Trophoblast cell (in vitro differentiated cells and primary cell): ENCODE data around the gene CIP2A.
A peak's percentile ranks its signal among the peaks of the same experiment; 100 is the strongest.

Source experiments
- DNase-seq, 2 donors: peaks; one replicate each; pipeline ENCODE4 v3.0.0-alpha.2; 2016
- H2AFZ ChIP-seq: 2 replicates; pipeline ENCODE4 v1.6.1; 2013; ENCODE audit warnings: low read length, moderate library complexity, mild to moderate bottlenecking; ENCODE audit not compliant: insufficient read depth, poor library complexity
- H2AK5ac ChIP-seq: 2 replicates; pipeline ENCODE4 v1.6.1; 2013; ENCODE audit warnings: mild to moderate bottlenecking, low read length
- H2BK120ac ChIP-seq: 2 replicates; pipeline ENCODE4 v1.6.1; 2013; ENCODE audit warnings: low read length, mild to moderate bottlenecking, moderate library complexity; ENCODE audit not compliant: insufficient read depth, poor library complexity
- H2BK12ac ChIP-seq: 2 replicates; pipeline ENCODE4 v1.6.1; 2013; ENCODE audit warnings: mild to moderate bottlenecking, low read length, moderate library complexity
- H2BK5ac ChIP-seq: 2 replicates; pipeline ENCODE4 v1.6.1; 2013; ENCODE audit warnings: low read length, low read depth, moderate library complexity, mild to moderate bottlenecking; ENCODE audit not compliant: poor library complexity
- H3K14ac ChIP-seq: 2 replicates; pipeline ENCODE4 v1.6.1; 2013; ENCODE audit warnings: mild to moderate bottlenecking, low read length
- H3K18ac ChIP-seq: 2 replicates; pipeline ENCODE4 v1.6.1; 2013; ENCODE audit warnings: mild to moderate bottlenecking, low read length
- H3K23ac ChIP-seq: 2 replicates; pipeline ENCODE4 v1.6.1; 2013; ENCODE audit warnings: low read length
- H3K27ac ChIP-seq: 2 replicates; pipeline ENCODE4 v1.5.1; 2013; ENCODE audit warnings: low read depth, mild to moderate bottlenecking, inconsistent platforms, low read length, moderate library complexity
- H3K27me3 ChIP-seq: 2 replicates; pipeline ENCODE4 v1.6.1; 2013; ENCODE audit warnings: inconsistent platforms, mild to moderate bottlenecking, low read length, moderate library complexity; ENCODE audit not compliant: insufficient read depth
- H3K36me3 ChIP-seq, 2 experiments: 1 replicate in 1 of 2; 2 replicates in 1 of 2; pipeline ENCODE4 v1.6.1; 2013; ENCODE audit warnings: low read length in 2 of 2, mild to moderate bottlenecking in 2 of 2, moderate library complexity in 1 of 2; ENCODE audit not compliant: insufficient read depth in 2 of 2, control insufficient read depth in 1 of 2
- H3K4ac ChIP-seq: 2 replicates; pipeline ENCODE4 v1.6.1; 2013; ENCODE audit warnings: low read depth, mild to moderate bottlenecking, low read length, moderate library complexity
- H3K4me1 ChIP-seq, 2 experiments: 1 replicate in 1 of 2; 2 replicates in 1 of 2; pipeline ENCODE4 v1.6.1; 2013; ENCODE audit warnings: low read length in 2 of 2, mild to moderate bottlenecking in 2 of 2, moderate library complexity in 1 of 2; ENCODE audit not compliant: insufficient read depth in 2 of 2, control insufficient read depth in 1 of 2
- H3K4me2 ChIP-seq: 2 replicates; pipeline ENCODE4 v1.6.1; 2013; ENCODE audit warnings: inconsistent platforms, mild to moderate bottlenecking, low read length, moderate library complexity
- H3K4me3 ChIP-seq: 2 replicates; pipeline ENCODE4 v1.5.1; 2013; ENCODE audit warnings: mild to moderate bottlenecking, low read depth, low read length, inconsistent platforms
- H3K79me1 ChIP-seq: one replicate; pipeline ENCODE4 v1.6.1; 2013; ENCODE audit warnings: low read length
- H3K79me2 ChIP-seq: 2 replicates; pipeline ENCODE4 v1.6.1; 2013; ENCODE audit warnings: low read length, mild to moderate bottlenecking; ENCODE audit not compliant: control insufficient read depth, insufficient read depth, poor library complexity
- H3K9ac ChIP-seq: 2 replicates; pipeline ENCODE4 v1.6.1; 2013; ENCODE audit warnings: mild to moderate bottlenecking, low read length
- H3K9me3 ChIP-seq: 2 replicates; pipeline ENCODE4 v1.6.1; 2013; ENCODE audit warnings: low read depth, mild to moderate bottlenecking, control low read depth, inconsistent platforms, low read length; ENCODE audit not compliant: insufficient read depth
- H4K12ac ChIP-seq: 2 replicates; pipeline ENCODE4 v1.6.1; 2013; ENCODE audit warnings: low read depth, mild to moderate bottlenecking, low read length, moderate library complexity
- H4K8ac ChIP-seq: 2 replicates; pipeline ENCODE4 v1.6.1; 2013; ENCODE audit warnings: low read depth, mild to moderate bottlenecking, low read length, moderate library complexity
- H4K91ac ChIP-seq: one replicate; pipeline ENCODE4 v1.6.1; 2013; ENCODE audit warnings: low read depth, mild to moderate bottlenecking, low read length, moderate library complexity
- WGBS: extraction: QIAGEN DNeasy Blood & Tissue Kit; methylation state at CpG from one replicate; pipeline ENCODE4 v1.1.7; 2013; ENCODE audit warnings: missing lambda C conversion rate; ENCODE audit not compliant: insufficient read length, insufficient coverage; ENCODE audit errors: extremely low coverage; 5-methylcytosine and 5-hydroxymethylcytosine counted together

Gene CIP2A

DNA sequence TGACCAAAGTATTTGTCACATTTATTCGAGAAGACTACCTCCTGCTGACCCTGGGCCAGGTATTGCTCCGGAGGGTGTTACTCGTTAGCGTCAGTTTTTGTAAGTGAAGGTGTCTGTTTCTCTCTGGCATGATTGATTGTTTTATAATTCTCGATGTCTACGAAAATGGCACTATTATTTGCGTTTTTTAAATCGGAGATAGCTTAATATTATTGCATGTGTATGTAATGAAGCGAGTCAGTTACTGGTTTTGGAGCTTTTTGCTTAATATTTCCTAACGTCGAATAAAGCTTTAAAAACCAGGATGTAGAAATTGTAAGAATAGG, 723 bp upstream of the CIP2A start:
- H2AK5ac ChIP-seq = no peak overlapping the region
- H3K4ac ChIP-seq = no peak overlapping the region
- H3K9me3 ChIP-seq = no peaks in the 10 kb centered on the region
- H3K4me3 ChIP-seq = peak overlapping the region; percentile 91
- H2BK12ac ChIP-seq = no peak overlapping the region
- H3K79me1 ChIP-seq = peaks cover 6% of the 10 kb centered on the region
- no peaks in the 10 kb centered on the region for H3K27me3 ChIP-seq
- no peak overlapping the region for H2BK120ac ChIP-seq
- no peak overlapping the region for H4K12ac ChIP-seq
- H3K27ac ChIP-seq = peak overlapping the region; percentile 92
- H3K36me3 ChIP-seq = no peaks in the 10 kb centered on the region
- WGBS = no CpG with 5 or more reads among the region's 11 CpGs
- peak overlapping the region; percentile 89 for H3K4me2 ChIP-seq
- peak overlapping the region; percentile 87 for H4K8ac ChIP-seq
- H4K91ac ChIP-seq = peak overlapping the region; percentile 46
- H3K79me2 ChIP-seq = peaks cover 1% of the 10 kb centered on the region
- H3K18ac ChIP-seq = peak overlapping the region; percentile 77
- DNase-seq = no peak
- H2BK5ac ChIP-seq = peak overlapping the region; percentile 70
- peaks cover 0 to 3% of the 10 kb centered on the region in 2 experiments for H3K4me1 ChIP-seq
- no peak overlapping the region for H3K14ac ChIP-seq
- peak overlapping the region; percentile 96 for H3K9ac ChIP-seq
- H2AFZ ChIP-seq = no peak overlapping the region
- H3K23ac ChIP-seq = no peak overlapping the region

DNA sequence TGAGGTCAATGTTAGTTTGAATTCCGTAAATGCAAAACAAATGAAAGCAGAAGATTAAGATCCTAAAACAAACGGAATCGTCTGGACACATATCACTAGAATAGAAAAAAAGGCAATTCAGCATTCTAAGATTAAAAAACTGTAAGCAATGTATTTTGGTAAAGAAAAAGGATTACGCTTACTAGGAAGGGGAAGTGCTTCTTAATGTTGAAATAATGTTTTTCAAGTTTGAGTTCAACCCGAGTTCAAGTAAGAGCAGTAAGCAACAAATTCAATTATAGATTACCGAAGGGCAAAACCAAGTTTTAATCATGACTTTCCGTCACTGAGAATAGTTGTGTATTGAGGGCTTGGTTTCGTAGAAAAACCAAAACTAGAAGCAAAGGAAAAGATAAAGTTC, 637 bp downstream of the CIP2A start:
- Histone ChIP-seq H3K4me2 (peak overlapping the region; percentile 83), H3K4me1 (peaks cover 0 to 3% of the 10 kb centered on the region in 2 experiments), H2BK120ac (no peak overlapping the region), H3K23ac (no peak overlapping the region), H3K36me3 (no peaks in the 10 kb centered on the region), H4K8ac (no peak overlapping the region), H3K79me2 (peaks cover 1% of the 10 kb centered on the region), H2BK12ac (no peak overlapping the region), H2AK5ac (no peak overlapping the region), H3K14ac (no peak overlapping the region), H3K18ac (no peak overlapping the region), H3K27me3 (no peaks in the 10 kb centered on the region), H2BK5ac (no peak overlapping the region), H2AFZ (peak overlapping the region; percentile 80), H3K9me3 (no peaks in the 10 kb centered on the region), H4K91ac (no peak overlapping the region), H3K79me1 (peaks cover 6% of the 10 kb centered on the region), H3K9ac (peak overlapping the region; percentile 83), H4K12ac (no peak overlapping the region), H3K27ac (no peak overlapping the region), H3K4ac (no peak overlapping the region), H3K4me3 (peak overlapping the region; percentile 91)
- DNase-seq = no peak
- no CpG with 5 or more reads among the region's 8 CpGs for WGBS

DNA sequence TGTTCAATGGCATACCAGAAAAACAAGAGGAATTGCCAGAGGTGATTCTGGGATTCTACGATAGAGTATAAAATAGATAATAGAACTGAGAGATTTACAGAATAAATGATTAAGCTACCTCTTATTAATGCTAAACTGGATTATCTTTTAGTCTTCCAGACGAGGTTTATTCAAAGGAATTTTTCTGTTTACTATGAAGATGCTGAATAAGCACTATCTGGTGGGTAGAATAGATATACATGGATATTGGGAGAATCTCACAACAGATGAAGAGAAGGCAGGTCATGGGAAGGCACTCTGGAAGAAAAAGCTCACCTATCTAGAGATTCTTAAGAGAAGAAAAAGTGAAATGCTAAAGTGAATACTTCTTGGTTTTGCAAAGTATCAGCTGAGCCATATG, 11.2 kb downstream of the CIP2A start:
- Histone ChIP-seq H2AFZ (no peak overlapping the region), H2BK120ac (no peak overlapping the region), H3K79me1 (no peaks in the 10 kb centered on the region), H3K36me3 (peaks cover 6 to 8% of the 10 kb centered on the region in 2 experiments), H3K4me2 (no peak overlapping the region), H3K9me3 (no peaks in the 10 kb centered on the region), H2AK5ac (no peak overlapping the region), H3K4me1 (no peaks in the 10 kb centered on the region), H3K79me2 (no peaks in the 10 kb centered on the region), H3K4ac (no peak overlapping the region), H3K9ac (no peak overlapping the region), H4K91ac (no peak overlapping the region), H3K18ac (no peak overlapping the region), H2BK12ac (no peak overlapping the region), H4K12ac (no peak overlapping the region), H4K8ac (no peak overlapping the region), H3K27me3 (no peaks in the 10 kb centered on the region), H3K23ac (no peak overlapping the region), H3K14ac (no peak overlapping the region), H3K4me3 (no peak overlapping the region), H3K27ac (no peak overlapping the region), H2BK5ac (no peak overlapping the region)
- DNase-seq = no peak
- WGBS = no CpG with 5 or more reads among the region's 2 CpGs

DNA sequence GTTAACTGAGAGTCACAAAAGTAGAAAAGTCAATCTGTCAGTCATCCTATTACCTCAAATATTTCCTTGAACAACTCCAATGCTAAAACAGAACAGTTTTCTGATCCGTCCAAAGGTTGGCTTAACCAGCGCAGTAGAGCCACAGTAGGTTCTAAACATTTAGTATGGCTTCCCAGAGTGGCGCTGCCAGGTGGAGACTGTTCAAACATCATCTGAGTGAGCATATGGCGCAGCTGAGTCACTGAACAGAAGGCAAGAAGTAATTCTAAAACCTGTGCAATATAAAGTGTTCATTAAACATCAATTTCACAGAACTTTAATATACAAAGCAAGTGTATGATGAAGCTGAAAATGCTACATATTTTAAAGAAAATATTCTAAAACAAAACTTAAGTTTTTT, 19.9 kb downstream of the CIP2A start:
- Histone ChIP-seq H3K18ac (no peak overlapping the region), H3K23ac (no peak overlapping the region), H4K8ac (no peak overlapping the region), H3K27me3 (no peaks in the 10 kb centered on the region), H2BK120ac (no peak overlapping the region), H3K4me2 (no peak overlapping the region), H3K9ac (no peak overlapping the region), H3K4ac (no peak overlapping the region), H3K4me1 (no peaks in the 10 kb centered on the region), H3K79me2 (no peaks in the 10 kb centered on the region), H2AK5ac (no peak overlapping the region), H4K12ac (no peak overlapping the region), H2AFZ (no peak overlapping the region), H3K9me3 (no peaks in the 10 kb centered on the region), H4K91ac (no peak overlapping the region), H2BK5ac (no peak overlapping the region), H3K36me3 (peaks cover 0 to 2% of the 10 kb centered on the region in 2 experiments), H3K79me1 (no peaks in the 10 kb centered on the region), H2BK12ac (no peak overlapping the region), H3K14ac (no peak overlapping the region), H3K4me3 (no peak overlapping the region), H3K27ac (no peak overlapping the region)
- DNase-seq = no peak
- WGBS = no CpG with 5 or more reads among the region's 4 CpGs
